ENCODE results near the gene EEIG2. TPM values are rescaled to one million over a fixed set of nuclear protein-coding genes. Genes with fewer than 3 reads are reported as not detected.

Gene EEIG2
- total and polyA plus RNA-seq, 2 of the 13 experiments (the other 11 are each of a cell fraction or from before 2014, with no cell fraction given): 0.90 to 3.2 TPM

GRCh38 chr1:108568589-108568988 is 8.7 kb downstream of the EEIG2 start:
- CTCF ChIA-PET (ENCODE audit: low intra/inter-chr PET ratio, low total read pairs): no interaction called here
- no peak overlapping the region for H3K4me3 ChIP-seq (replicated peaks in 1 of 3; ENCODE audit: insufficient read depth in 1 of 3, low read depth in 2 of 3, low read length in 3 of 3)
- H3K27me3 ChIP-seq (ENCODE audit: control insufficient read depth in 1 of 2, insufficient read depth in 2 of 2, low read length in 2 of 2): no peaks in the 10 kb centered on the region
- ATAC-seq (no peak), FAIRE-seq (no peak), DNase-seq (ENCODE audit: low spot score) (no peak)
- no peak overlapping the region for H3K4me2 ChIP-seq (ENCODE audit: low read depth, low read length)
- POLR2A ChIA-PET: no interaction called here
- no peak for TF ChIP-seq ZNF143 (CRISPR knock-in tag; IDR thresholded peaks at IDR 0.05)
- no peak for TF ChIP-seq ZNF232 (CRISPR knock-in tag; IDR thresholded peaks at IDR 0.05; ENCODE audit: borderline replicate concordance)
- no peak for TF ChIP-seq RXRA (CRISPR knock-in tag; IDR thresholded peaks at IDR 0.05)
- no peak for TF ChIP-seq SIN3A (IDR thresholded peaks at IDR 0.05; ENCODE audit: borderline replicate concordance, low read depth, low read length)
- TF ChIP-seq IRF2 (CRISPR knock-in tag; IDR thresholded peaks at IDR 0.05): no peak
- TF ChIP-seq ZFX (CRISPR knock-in tag; IDR thresholded peaks at IDR 0.05; ENCODE audit: low read depth): no peak
- TF ChIP-seq ZBTB20 (CRISPR knock-in tag; IDR thresholded peaks at IDR 0.05; ENCODE audit: borderline replicate concordance, low read depth): no peak
- no peak for TF ChIP-seq ZBTB21 (CRISPR knock-in tag; IDR thresholded peaks at IDR 0.05)
- TF ChIP-seq GLI4 (CRISPR knock-in tag; IDR thresholded peaks at IDR 0.05; ENCODE audit: borderline replicate concordance): no peak
- TF ChIP-seq ZNF292 (CRISPR knock-in tag; IDR thresholded peaks at IDR 0.05; ENCODE audit: borderline replicate concordance, low read depth): no peak
- no peak for TF ChIP-seq GATA4 (IDR thresholded peaks at IDR 0.05; ENCODE audit: borderline replicate concordance, low read depth)
- H3K4me1 ChIP-seq (ENCODE audit: insufficient read depth, low read length): peaks cover 26% of the 10 kb centered on the region
- H3K9ac ChIP-seq (ENCODE audit: insufficient read depth, low read depth, low read length): no peak overlapping the region
- in situ Hi-C loops (cut with HindIII; ENCODE audit: extremely low pct_ligation_motif_present, low pct_unique_long_range_greater_than_20kb) (loop anchor here (25.0 kb wide), 1 partner anchor 781 kb away; no protein-coding TSS in a partner anchor), intact Hi-C loops (cut with micrococcal nuclease; ENCODE audit: unreplicated experiment) (no loop called here)
- H3K27ac ChIP-seq (ENCODE audit: extremely low read length, insufficient read depth, low read length): no peak overlapping the region
- WGBS (ENCODE audit: low lambda C conversion rate): 48% methylated on average over 2 of the region's 2 CpGs
- no peak overlapping the region for H2AFZ ChIP-seq (ENCODE audit: low read length)
- BruUV-seq (replicated peaks): no TSS peak
- H4K20me1 ChIP-seq (ENCODE audit: insufficient read depth, low read length): peaks cover 4% of the 10 kb centered on the region; the same call in 1 of the 2 replicates
- no peaks in the 10 kb centered on the region for H3K9me3 ChIP-seq (ENCODE audit: low read length)
- H3K36me3 ChIP-seq (replicated peaks in 1 of 2; ENCODE audit: control insufficient read depth in 1 of 2, insufficient read depth in 2 of 2, low read length in 2 of 2): no peaks in the 10 kb centered on the region
- H3K79me2 ChIP-seq (ENCODE audit: insufficient read depth, low read length): no peaks in the 10 kb centered on the region
